Tibial nerve (tissue), 4 donors: ENCODE data around the gene PEX13. TPM values are rescaled to one million over a fixed set of nuclear protein-coding genes. Genes with fewer than 3 reads are reported as not detected.
"Not testable (repeated sequence)": the region's sequence is repeated elsewhere in the genome, so short reads cannot be mapped to it uniquely, and the experiment has no call there.

ENCODE experiments used
- DNase-seq, 2 donors: peaks; one replicate each; pipeline ENCODE4 v3.0.0-alpha.2; 2019; ENCODE audit warnings: low spot score in 2 of 2
- H3K27ac ChIP-seq, 4 donors: fragments of 200-600 bp; sonication (generic) in 3 of 4; one replicate each; pipeline ENCODE4 v1.5.1; 2017 to 2019; ENCODE audit warnings: mild to moderate bottlenecking in 1 of 4
- H3K27me3 ChIP-seq, 2 donors: fragments of 200-600 bp; sonication (generic) in 1 of 2; one replicate each; pipeline versions ENCODE4 v1.5.1 to v1.6.0; 2017 to 2019
- H3K36me3 ChIP-seq, 3 donors: fragments of 200-600 bp; sonication (generic); one replicate each; pipeline ENCODE4 v1.5.1; 2018 to 2019
- H3K4me1 ChIP-seq, 4 donors: fragments of 200-600 bp; sonication (generic) in 3 of 4; one replicate each; pipeline ENCODE4 v1.5.1; 2017 to 2019
- H3K4me3 ChIP-seq, 4 donors: fragments of 200-600 bp; sonication (generic) in 3 of 4; one replicate each; pipeline ENCODE4 v1.5.1; 2017 to 2019; ENCODE audit warnings: mild to moderate bottlenecking in 1 of 4, moderate library complexity in 1 of 4
- H3K9me3 ChIP-seq, 4 donors: fragments of 200-600 bp; sonication (generic) in 3 of 4; one replicate each; pipeline ENCODE4 v1.5.1; 2017 to 2019
- EP300 ChIP-seq, 2 donors: sonication (generic); formaldehyde crosslinking; IDR thresholded peaks; one replicate each; pipeline ENCODE4 v1.6.1; 2017; ENCODE audit warnings: antibody characterized with exemption in 2 of 2, mild to moderate bottlenecking in 1 of 2
- POLR2A ChIP-seq, 2 donors: fragments of 450-650 bp; IDR thresholded peaks; one replicate each; pipeline ENCODE4 v1.6.1; 2017; ENCODE audit warnings: antibody characterized with exemption in 2 of 2, mild to moderate bottlenecking in 2 of 2, moderate library complexity in 2 of 2
- WGBS, 2 donors: methylation state at CpG; one replicate each; pipeline ENCODE4 v1.1.5; 2018; 5-methylcytosine and 5-hydroxymethylcytosine counted together
- total RNA-seq, 4 donors: library from RNA; depleted of rRNA; stranded (reverse); fragments of >200 nt; gene quantifications; one replicate each; pipeline ENCODE4 v1.1.0, GENCODE V29; 2016
- TF ChIP-seq, protein P1 (sequence below), 5 experiments: fragments of 200-600 bp in 3 of 5; fragments of 450-650 bp in 2 of 5; sonication (generic) in 3 of 5; IDR thresholded peaks; one replicate each; pipeline ENCODE4 v1.5.1; 2016 to 2019; ENCODE audit warnings: antibody characterized with exemption in 5 of 5, mild to moderate bottlenecking in 3 of 5, moderate library complexity in 2 of 5

Gene PEX13
- total RNA-seq, 4 donors from 2014 or later, result 14.7 to 22.2 (median 19.3) TPM

DNA sequence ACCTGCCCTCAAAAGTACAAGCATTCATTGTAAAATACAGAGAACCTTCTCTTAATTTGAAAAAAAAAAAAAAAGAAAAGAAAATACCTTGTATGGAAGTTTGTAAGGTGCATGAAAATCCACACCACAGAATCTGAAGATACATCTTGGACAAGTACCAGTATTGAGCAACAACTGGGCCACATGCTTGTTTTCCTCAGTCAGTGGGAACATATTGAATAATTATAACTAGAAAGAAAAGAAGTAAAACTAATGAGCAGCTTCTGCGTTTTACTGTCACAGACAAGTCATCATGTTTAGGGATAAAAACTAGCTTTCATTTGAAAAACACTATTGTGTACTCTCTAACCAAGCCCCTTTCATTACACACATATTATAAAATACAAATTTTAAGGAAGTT is 5.8 kb upstream of the PEX13 start:
- WGBS, 2 donors, result 54 to 58% methylated on average over 1 of the region's 1 CpG
- Histone ChIP-seq H3K9me3 (no peaks in the 10 kb centered on the region), H3K4me3 (no peak overlapping the region), H3K36me3 (peaks cover 0 to 16% (median 0%) of the 10 kb centered on the region in 3 donors), H3K4me1 (peaks cover 0 to 16% (median 0%) of the 10 kb centered on the region in 4 donors), H3K27ac (peak overlapping the region in 2 of 4 donors; percentile 48 to 67), H3K27me3 (no peaks in the 10 kb centered on the region)
- no peak for TF ChIP-seq EP300 (IDR thresholded peaks at IDR 0.05)
- TF ChIP-seq, protein P1, sequence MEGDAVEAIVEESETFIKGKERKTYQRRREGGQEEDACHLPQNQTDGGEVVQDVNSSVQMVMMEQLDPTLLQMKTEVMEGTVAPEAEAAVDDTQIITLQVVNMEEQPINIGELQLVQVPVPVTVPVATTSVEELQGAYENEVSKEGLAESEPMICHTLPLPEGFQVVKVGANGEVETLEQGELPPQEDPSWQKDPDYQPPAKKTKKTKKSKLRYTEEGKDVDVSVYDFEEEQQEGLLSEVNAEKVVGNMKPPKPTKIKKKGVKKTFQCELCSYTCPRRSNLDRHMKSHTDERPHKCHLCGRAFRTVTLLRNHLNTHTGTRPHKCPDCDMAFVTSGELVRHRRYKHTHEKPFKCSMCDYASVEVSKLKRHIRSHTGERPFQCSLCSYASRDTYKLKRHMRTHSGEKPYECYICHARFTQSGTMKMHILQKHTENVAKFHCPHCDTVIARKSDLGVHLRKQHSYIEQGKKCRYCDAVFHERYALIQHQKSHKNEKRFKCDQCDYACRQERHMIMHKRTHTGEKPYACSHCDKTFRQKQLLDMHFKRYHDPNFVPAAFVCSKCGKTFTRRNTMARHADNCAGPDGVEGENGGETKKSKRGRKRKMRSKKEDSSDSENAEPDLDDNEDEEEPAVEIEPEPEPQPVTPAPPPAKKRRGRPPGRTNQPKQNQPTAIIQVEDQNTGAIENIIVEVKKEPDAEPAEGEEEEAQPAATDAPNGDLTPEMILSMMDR (IDR thresholded peaks at IDR 0.05), result no peak
- TF ChIP-seq POLR2A (IDR thresholded peaks at IDR 0.05), result no peak
- DNase-seq, result peak in 1 of 2 donors; percentile 57

DNA sequence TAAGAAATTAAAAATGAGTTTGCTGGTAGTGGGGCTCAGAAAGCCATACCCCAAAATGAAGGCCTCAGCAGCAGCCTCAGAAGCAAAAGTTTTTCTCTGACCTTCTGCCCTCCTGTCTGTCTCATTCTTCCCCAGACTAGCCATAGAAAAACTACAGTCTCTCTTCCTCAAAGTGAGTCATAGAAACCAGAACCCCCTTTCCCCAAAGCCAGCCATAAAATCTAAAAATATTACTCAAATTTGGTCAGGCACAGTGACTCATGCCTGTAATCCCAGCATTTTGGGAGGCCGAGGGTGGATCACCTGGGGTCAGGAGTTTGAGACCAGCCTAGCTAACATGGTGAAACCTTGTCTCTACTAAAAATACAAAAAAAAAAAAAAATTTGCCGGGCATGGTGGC is 5.2 kb upstream of the PEX13 start:
- Histone ChIP-seq H3K27ac (peak overlapping the region in 2 of 4 donors; percentile 48 to 67), H3K36me3 (peaks cover 0 to 16% (median 0%) of the 10 kb centered on the region in 3 donors)
- 52 to 55% methylated on average over 2 of the region's 2 CpGs for WGBS, 2 donors

DNA sequence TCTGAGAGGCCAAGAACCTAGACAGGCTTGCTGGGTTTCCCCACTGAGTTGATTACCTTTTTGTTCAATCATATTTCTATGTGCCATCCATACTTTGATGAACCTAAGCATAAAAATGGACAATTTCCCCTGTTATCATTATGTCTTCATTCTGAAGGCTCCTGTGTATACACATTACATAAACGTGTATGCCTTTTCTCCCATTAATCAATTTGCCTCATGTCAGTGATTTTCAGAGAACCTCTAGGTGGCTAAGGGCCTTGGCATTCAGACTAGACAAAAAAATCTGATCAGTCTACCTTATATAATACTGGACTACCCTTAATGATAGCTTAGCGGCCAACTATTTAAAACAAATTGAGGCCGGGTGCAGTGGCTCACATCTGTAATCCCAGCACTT is 4.1 kb upstream of the PEX13 start:
- no peaks in the 10 kb centered on the region for H3K9me3 ChIP-seq
- H3K27ac ChIP-seq, result no peak overlapping the region
- no peak for DNase-seq
- peaks cover 0 to 18% (median 0%) of the 10 kb centered on the region in 4 donors for H3K4me1 ChIP-seq
- H3K27me3 ChIP-seq, result no peaks in the 10 kb centered on the region
- H3K4me3 ChIP-seq, result no peak overlapping the region
- TF ChIP-seq, protein P1 (IDR thresholded peaks at IDR 0.05), result no peak
- TF ChIP-seq POLR2A (IDR thresholded peaks at IDR 0.05) (no peak), EP300 (IDR thresholded peaks at IDR 0.05) (no peak)
- H3K36me3 ChIP-seq, result peaks cover 0 to 9% (median 0%) of the 10 kb centered on the region in 3 donors
- 79% methylated on average over 3 of the region's 3 CpGs for WGBS, 2 donors

More for the DNA sequence above, 5.2 kb upstream of the PEX13 start:
- H3K9me3 ChIP-seq, DNase-seq, H3K27me3 ChIP-seq, H3K4me3 ChIP-seq: not testable (repeated sequence)
- H3K4me1 ChIP-seq, result peaks cover 0 to 17% (median 0%) of the 10 kb centered on the region in 4 donors

DNA sequence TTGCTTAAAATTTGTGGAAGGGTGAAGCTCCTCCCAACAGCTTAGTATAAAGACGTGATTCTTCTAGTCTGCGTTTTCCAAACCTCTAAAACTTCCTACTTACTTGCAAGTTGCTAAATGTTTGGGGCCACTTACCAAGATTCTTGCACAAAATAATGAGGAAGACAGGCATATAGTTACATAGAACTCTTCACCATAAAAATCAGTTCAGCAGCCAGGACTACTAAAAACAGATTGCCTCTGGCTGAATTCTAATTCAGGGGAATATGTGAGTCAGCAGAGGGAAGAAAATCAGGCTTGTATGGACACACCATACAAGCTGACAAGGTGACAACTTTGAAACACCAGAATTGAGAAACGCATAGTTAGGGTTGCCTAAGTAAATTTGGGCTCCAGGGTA is 2.8 kb upstream of the PEX13 start:
- Histone ChIP-seq H3K27ac (peak overlapping the region in 1 of 4 donors; percentile 11), H3K27me3 (no peaks in the 10 kb centered on the region), H3K4me3 (no peak overlapping the region), H3K36me3 (peaks cover 0 to 6% (median 0%) of the 10 kb centered on the region in 3 donors), H3K4me1 (peaks cover 0 to 32% (median 10%) of the 10 kb centered on the region in 4 donors), H3K9me3 (no peaks in the 10 kb centered on the region)
- 47 to 57% methylated on average over 3 of the region's 3 CpGs for WGBS, 2 donors
- no peak for DNase-seq
- TF ChIP-seq EP300 (IDR thresholded peaks at IDR 0.05) (no peak), POLR2A (IDR thresholded peaks at IDR 0.05) (no peak)
- TF ChIP-seq, protein P1 (IDR thresholded peaks at IDR 0.05), result no peak

DNA sequence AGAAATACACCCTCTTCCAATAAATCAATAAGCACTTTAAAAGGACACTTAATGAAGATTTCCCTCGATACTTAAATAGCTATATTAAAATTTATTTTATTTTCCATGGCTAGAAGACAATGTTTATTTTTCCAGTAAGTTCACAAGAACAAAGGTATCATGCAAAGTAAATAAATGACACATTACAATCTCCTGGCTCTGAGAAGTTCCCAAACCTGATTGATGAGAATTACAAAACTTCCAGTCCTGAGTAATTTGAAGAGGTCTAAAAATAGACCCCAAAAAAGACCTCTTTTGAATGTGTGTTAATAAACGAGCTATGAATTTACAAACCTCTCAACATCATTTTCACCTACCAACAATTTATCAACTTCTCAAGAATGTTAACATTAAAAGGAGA is 1.5 kb upstream of the PEX13 start:
- Histone ChIP-seq H3K4me1 (peaks cover 0 to 39% (median 10%) of the 10 kb centered on the region in 4 donors), H3K27me3 (no peaks in the 10 kb centered on the region), H3K9me3 (no peaks in the 10 kb centered on the region), H3K36me3 (peaks cover 0 to 1% (median 0%) of the 10 kb centered on the region in 3 donors), H3K27ac (no peak overlapping the region), H3K4me3 (peak overlapping the region in 1 of 4 donors; percentile 71)
- no peak for DNase-seq
- WGBS, 2 donors, result 48% methylated on average over 2 of the region's 2 CpGs
- TF ChIP-seq EP300 (IDR thresholded peaks at IDR 0.05) (no peak), POLR2A (IDR thresholded peaks at IDR 0.05) (no peak)
- TF ChIP-seq, protein P1 (IDR thresholded peaks at IDR 0.05), result no peak
